ENCODE measurements around the gene PAFAH1B1. TPM values are rescaled to one million over a fixed set of nuclear protein-coding genes. Genes with fewer than 3 reads are reported as not detected.
A peak's percentile ranks its signal among the peaks of the same experiment; 100 is the strongest.

The PAFAH1B1 gene
- total and polyA plus RNA-seq, 11 donors, result 32.6 to 154 (median 118) TPM

DNA sequence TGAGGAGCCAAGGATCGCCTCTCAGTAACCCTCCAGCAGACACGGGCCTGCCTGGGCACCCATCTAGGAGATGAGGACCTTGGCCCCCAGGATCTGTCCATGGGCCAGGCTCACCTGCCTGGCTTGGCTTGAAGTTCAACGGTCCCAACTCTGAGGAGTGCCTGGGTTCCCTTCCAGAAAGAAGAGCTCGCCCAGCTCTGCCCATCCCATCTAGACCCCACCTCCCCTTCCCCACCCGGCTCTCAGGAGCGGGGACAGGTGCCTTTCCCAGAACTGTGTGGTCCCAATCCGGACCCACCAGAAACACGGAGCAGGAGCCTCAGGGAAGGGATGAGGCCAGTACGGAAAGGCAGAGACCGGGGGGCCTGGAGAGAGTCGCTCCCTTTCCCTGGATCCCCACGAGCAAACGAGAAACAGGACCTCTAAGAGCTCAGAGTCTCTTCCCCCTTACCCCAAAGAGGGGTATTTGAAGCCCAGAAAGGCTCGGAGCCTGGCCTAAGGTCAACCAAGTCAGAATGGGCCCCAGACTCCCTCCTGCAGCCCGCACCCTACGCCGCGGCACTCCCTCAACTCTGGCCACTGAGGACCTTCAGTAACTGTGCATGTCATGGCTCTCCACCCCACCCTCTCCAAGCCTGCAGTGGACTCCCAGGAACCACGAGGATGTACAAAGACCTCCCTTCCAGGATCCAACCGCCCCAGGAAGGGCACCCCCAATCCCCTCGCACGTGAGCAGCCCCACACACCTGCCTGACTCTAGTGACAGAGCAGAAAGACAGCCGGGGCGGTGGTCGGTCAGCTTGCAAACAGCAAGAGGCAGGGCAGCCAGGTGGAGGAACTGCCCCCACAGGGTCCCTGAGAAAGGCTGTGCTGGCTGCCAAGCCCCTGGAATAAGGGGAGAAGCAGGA, 112.7 kb downstream of the PAFAH1B1 start:
- Histone ChIP-seq H3K27me3 (no peaks in the 10 kb centered on the region), H3K27ac (peak overlapping the region in 10 of 12 donors; percentile 82 to 100 (median 89)), H3K9me3 (no peaks in the 10 kb centered on the region), H3K4me3 (peak overlapping the region in 11 of 12 donors; percentile 12 to 98 (median 57)), H3K36me3 (peaks cover 0 to 34% (median 30%) of the 10 kb centered on the region in 9 donors), H3K4me1 (peaks cover 10 to 71% (median 39%) of the 10 kb centered on the region in 12 donors)
- intact Hi-C loops (cut with DNase I), result loop anchor here in 1 of 10 donors (10.0 kb wide), 1 partner anchor 311 kb away; no protein-coding TSS in a partner anchor
- DNase-seq (peak in 2 of 5 donors; percentile 30 to 65), ATAC-seq (no peak)
- TF ChIP-seq POLR2A (IDR thresholded peaks at IDR 0.05) (no peak), CTCF (IDR thresholded peaks at IDR 0.05) (no peak)
- 68 to 75% (median 70%) methylated on average over 19 to 25 of the region's 25 CpGs for WGBS, 4 donors

DNA sequence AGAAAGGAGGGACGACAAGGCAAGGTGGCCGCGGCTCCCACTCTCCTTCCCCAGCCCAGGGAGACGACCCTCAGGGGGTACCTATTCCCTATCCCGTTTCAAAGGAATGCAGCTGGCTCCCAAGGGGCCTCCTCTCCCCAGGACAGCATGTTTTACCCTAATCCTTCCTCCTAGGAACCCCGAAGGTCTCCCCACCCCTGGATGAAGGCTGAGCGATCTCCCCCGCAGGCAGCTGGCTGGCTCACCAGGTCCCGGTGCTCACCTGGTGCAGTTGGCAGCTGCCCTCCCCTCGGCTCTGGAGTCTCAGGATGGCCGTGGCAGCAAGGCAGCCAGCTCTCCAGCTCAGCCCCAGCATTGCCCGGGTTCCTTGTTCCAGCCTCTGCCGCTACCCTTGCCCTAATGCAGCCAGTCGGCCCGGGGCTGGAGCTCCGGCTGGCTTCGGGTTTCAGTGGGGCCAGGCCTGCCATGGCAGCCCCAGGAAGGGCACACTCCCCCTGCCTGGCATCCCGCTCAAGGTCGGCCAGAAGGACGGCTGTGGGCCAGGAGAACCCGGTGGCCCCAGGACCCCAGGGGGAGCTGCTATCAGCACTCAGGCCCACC, 113.6 kb downstream of the PAFAH1B1 start:
- 43 to 55% (median 49%) methylated on average over 16 to 21 of the region's 21 CpGs for WGBS, 4 donors
- no peak for TF ChIP-seq POLR2A (IDR thresholded peaks at IDR 0.05)
- no peak for TF ChIP-seq CTCF (IDR thresholded peaks at IDR 0.05)
- Histone ChIP-seq H3K4me3 (peak overlapping the region; percentile 1 to 98 (median 56)), H3K4me1 (peaks cover 10 to 72% (median 42%) of the 10 kb centered on the region in 12 donors), H3K27me3 (no peaks in the 10 kb centered on the region), H3K36me3 (peaks cover 0 to 26% (median 21%) of the 10 kb centered on the region in 9 donors), H3K9me3 (no peaks in the 10 kb centered on the region), H3K27ac (peak overlapping the region; percentile 81 to 100 (median 89))
- peak in 3 of 4 donors; percentile 4 to 37 (median 21) for ATAC-seq
- peak in 1 of 5 donors; percentile 72 for DNase-seq
- intact Hi-C loops (cut with DNase I), result loop anchor here in 2 of 10 donors (1.0 to 10.0 kb wide), 2 partner anchors 114 to 312 kb away; partner anchors contain the start of gene PAFAH1B1 (in 1 of the 2)

DNA sequence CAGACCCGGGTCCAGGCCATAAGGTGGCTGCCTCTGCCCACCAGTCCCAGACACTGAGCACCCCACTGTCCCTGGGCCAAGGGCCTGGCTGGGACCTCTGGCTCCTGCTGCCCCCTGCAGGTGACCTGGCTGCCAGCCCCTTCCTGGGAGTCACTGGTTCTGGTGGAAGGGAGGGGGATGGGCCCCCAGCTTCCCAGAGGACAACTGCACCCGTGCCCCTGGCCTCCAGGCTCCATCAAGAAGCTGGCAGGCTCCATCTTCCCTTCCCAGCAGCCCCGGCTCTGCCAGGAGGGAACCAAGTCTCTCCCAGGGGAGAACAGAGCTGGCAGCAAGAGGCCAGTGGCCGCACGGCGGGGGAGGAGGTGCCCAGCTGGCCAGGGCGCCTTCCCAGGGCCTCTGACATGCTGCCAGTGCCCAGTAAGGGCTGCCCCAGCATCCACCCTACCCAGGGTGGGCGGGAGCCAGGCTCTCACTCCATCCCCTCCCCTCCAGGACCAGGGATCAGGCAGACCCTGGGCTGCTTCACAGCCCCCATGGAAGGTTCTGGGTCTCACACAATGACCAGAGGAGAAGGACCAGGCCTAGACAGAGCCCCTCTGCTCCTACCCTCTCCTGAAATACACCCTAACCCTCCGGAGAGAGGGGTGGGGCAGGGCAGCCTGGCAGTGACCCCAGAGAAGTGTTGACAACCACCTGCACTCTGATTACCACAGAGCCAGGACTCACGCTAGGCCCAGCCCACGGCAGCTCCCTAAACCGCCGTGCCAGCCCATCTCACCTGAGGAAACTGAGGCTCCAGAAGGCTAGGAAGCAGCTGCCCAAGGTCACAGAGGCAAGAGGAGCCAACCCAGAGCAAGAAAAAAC, 114.5 kb downstream of the PAFAH1B1 start:
- no peaks in the 10 kb centered on the region for H3K9me3 ChIP-seq
- peaks cover 10 to 81% (median 51%) of the 10 kb centered on the region in 12 donors for H3K4me1 ChIP-seq
- WGBS, 4 donors, result 26 to 60% (median 42%) methylated on average over 5 to 13 of the region's 13 CpGs
- peaks cover 0 to 16% (median 12%) of the 10 kb centered on the region in 9 donors for H3K36me3 ChIP-seq
- peak; percentile 41 to 73 (median 56) for ATAC-seq
- DNase-seq, result peak; percentile 84 to 94 (median 86)
- peak; percentile 29 to 71 (median 52) for TF ChIP-seq CTCF (IDR thresholded peaks at IDR 0.05)
- peak in 1 of 2 donors; percentile 22 for TF ChIP-seq POLR2A (IDR thresholded peaks at IDR 0.05)
- peak overlapping the region; percentile 1 to 98 (median 56) for H3K4me3 ChIP-seq
- H3K27ac ChIP-seq, result peak overlapping the region; percentile 81 to 100 (median 89)
- no peaks in the 10 kb centered on the region for H3K27me3 ChIP-seq
- intact Hi-C loops (cut with DNase I), result loop anchor here in 2 of 10 donors (1.0 to 10.0 kb wide), 2 partner anchors 115 to 313 kb away; partner anchors contain the start of gene PAFAH1B1 (in 1 of the 2)

All from heart left ventricle (tissue), 16 donors.